H1 (cell line): ENCODE measurements around the gene OR52I1. TPM values are rescaled to one million over a fixed set of nuclear protein-coding genes. Genes with fewer than 3 reads are reported as not detected.

ENCODE experiments used
- EZH2 ChIP-seq: fragments of 200-600 bp; sonication (generic); IDR thresholded peaks from 2 replicates; pipeline ENCODE4 v1.7.1; 2012; ENCODE audit warnings: low read depth, mild to moderate bottlenecking, moderate library complexity, low read length, inconsistent platforms; ENCODE audit not compliant: severe bottlenecking
- SRF ChIP-seq: IDR thresholded peaks from 2 replicates; pipeline ENCODE4 v1.6.1; 2011; ENCODE audit warnings: mild to moderate bottlenecking, low read depth, low read length, moderate library complexity
- TAF1 ChIP-seq: IDR thresholded peaks from 2 replicates; pipeline ENCODE4 v1.6.1; 2011; ENCODE audit warnings: mild to moderate bottlenecking, low read depth, low read length
- TBP ChIP-seq: IDR thresholded peaks from 2 replicates; pipeline ENCODE4 v1.6.1; 2011; ENCODE audit warnings: low read depth, low read length, improper control_type of control experiment
- TEAD4 ChIP-seq: IDR thresholded peaks from 2 replicates; pipeline ENCODE4 v1.6.1; 2012; ENCODE audit warnings: low read depth, low read length, inconsistent platforms, mixed read lengths
- YY1 ChIP-seq: IDR thresholded peaks from 2 replicates; pipeline ENCODE4 v1.6.1; 2011; ENCODE audit warnings: low read depth, mild to moderate bottlenecking, low read length
- polyA plus RNA-seq, 7 experiments: library from polyadenylated mRNA; depleted of rRNA in 3 of 7; stranded (reverse) in 5 of 7; unstranded in 2 of 7; fragments of >200 nt in 5 of 7; fragments of 200-250 nt in 2 of 7; gene quantifications; 1 replicate in 5 of 7; 2 replicates in 1 of 7; 4 replicates in 1 of 7; pipeline versions ENCODE4 v1.2.1 to v1.2.3, GENCODE V29; 2011 to 2013; ENCODE audit warnings: missing spikeins in 2 of 7, mixed read lengths in 2 of 7
- total RNA-seq: library from RNA; stranded (reverse); fragmentation: NEBNext Ultra II Directional; extraction: Animal tissue kit (Norgen Biotek cat#: 25700); gene quantifications from 2 replicates; pipeline ENCODE4 v1.2.1, GENCODE V29; 2021
- TF ChIP-seq, protein P1 (sequence below): IDR thresholded peaks from 2 replicates; pipeline ENCODE4 v1.6.1; 2012; ENCODE audit warnings: inconsistent platforms

The OR52I1 gene
- total and polyA plus RNA-seq, 2 of the 8 experiments (the other 6 are each of a cell fraction or from before 2014, with no cell fraction given) = not detected

DNA sequence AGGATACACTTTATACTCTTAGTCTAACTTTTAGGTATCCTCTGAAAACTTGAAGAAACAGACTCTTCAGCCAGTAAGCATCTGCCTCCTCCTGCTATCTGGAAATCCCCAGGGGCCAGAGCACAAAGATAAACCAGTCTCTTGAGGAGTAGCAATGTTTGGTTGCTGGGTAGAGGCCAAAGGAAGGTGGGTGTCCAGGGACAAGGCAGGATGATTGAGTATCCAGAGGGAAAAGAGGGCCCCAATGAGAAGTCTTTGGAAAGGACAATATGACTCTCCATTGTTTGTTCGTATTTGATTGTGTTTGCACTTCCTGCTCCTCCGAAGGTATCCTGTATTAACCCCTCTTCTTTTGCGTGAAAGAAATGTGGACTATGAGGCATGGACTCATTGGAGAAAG lies 4.8 kb upstream of the OR52I1 start (continued):
- TF ChIP-seq TBP (no peak), SRF (no peak), TAF1 (no peak), TEAD4 (no peak), YY1 (no peak), EZH2 (no peak)
- TF ChIP-seq, protein P1, sequence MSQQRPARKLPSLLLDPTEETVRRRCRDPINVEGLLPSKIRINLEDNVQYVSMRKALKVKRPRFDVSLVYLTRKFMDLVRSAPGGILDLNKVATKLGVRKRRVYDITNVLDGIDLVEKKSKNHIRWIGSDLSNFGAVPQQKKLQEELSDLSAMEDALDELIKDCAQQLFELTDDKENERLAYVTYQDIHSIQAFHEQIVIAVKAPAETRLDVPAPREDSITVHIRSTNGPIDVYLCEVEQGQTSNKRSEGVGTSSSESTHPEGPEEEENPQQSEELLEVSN = no peak
- TF ChIP-seq, all 59 proteins: peak for 0
